CD4-positive, alpha-beta T cell (primary cell): Measurements from ENCODE around the gene MYPOP. TPM values are rescaled to one million over a fixed set of nuclear protein-coding genes. Genes with fewer than 3 reads are reported as not detected.

Source experiments
- ATAC-seq: fragments of 200-7000 bp; cut with Tn5 transposase; one replicate; pipeline ENCODE4 v1.10.0; 2022; ENCODE audit warnings: mild to moderate bottlenecking; ENCODE audit not compliant: poor library complexity
- CTCF ChIA-PET: fragments of 350-600 bp; sonication (Branson Sonifier 250); formaldehyde crosslinking; loops from one replicate; lab custom pipeline; 2021; ENCODE audit warnings: antibody characterized with exemption, inconsistent platforms; lab: Charles Lee
- POLR2A ChIA-PET: fragments of 350-600 bp; sonication (Branson Sonifier 250); formaldehyde crosslinking; loops from one replicate; lab custom pipeline; 2021; ENCODE audit warnings: antibody characterized with exemption, inconsistent platforms; lab: Charles Lee
- DNase-seq, 14 experiments: peaks; one replicate each; pipeline ENCODE4 v3.0.0-alpha.2; 2013 to 2020; ENCODE audit warnings: mixed read lengths in 2 of 14
- H3K27ac ChIP-seq, 2 donors: one replicate each; pipeline versions ENCODE4 v1.5.1 to v1.7.0; 2013; ENCODE audit warnings: low read length in 2 of 2, low read depth in 1 of 2, mild to moderate bottlenecking in 1 of 2
- H3K27me3 ChIP-seq, 2 experiments: 1 replicate in 1 of 2; 2 replicates in 1 of 2; pipeline versions ENCODE4 v1.6.1 to v1.7.0; 2013; ENCODE audit warnings: low read length in 2 of 2, control low read depth in 1 of 2, mild to moderate bottlenecking in 1 of 2, moderate library complexity in 1 of 2; ENCODE audit not compliant: insufficient read depth in 2 of 2, control insufficient read depth in 1 of 2
- H3K36me3 ChIP-seq: one replicate; pipeline ENCODE4 v1.6.1; 2013; ENCODE audit warnings: low read length, control low read depth; ENCODE audit not compliant: insufficient read depth
- H3K4me1 ChIP-seq: one replicate; pipeline ENCODE4 v1.6.1; 2013; ENCODE audit warnings: low read length, control low read depth; ENCODE audit not compliant: insufficient read depth
- H3K4me3 ChIP-seq: one replicate; pipeline ENCODE4 v1.5.1; 2013; ENCODE audit warnings: mild to moderate bottlenecking, low read length, moderate library complexity
- H3K9me3 ChIP-seq, 2 experiments: 1 replicate in 1 of 2; 2 replicates in 1 of 2; pipeline versions ENCODE4 v1.6.1 to v1.7.0; 2013; ENCODE audit warnings: low read length in 2 of 2, mild to moderate bottlenecking in 2 of 2, control low read depth in 1 of 2, moderate library complexity in 1 of 2; ENCODE audit not compliant: control insufficient read depth in 1 of 2, insufficient read depth in 1 of 2
- H3K27ac Mint-ChIP-seq: one replicate; pipeline ENCODE4 v1.8.0; 2020; ENCODE audit warnings: mixed read lengths
- H3K27me3 Mint-ChIP-seq: one replicate; pipeline ENCODE4 v1.8.0; 2021; ENCODE audit warnings: mixed read lengths
- H3K36me3 Mint-ChIP-seq: one replicate; pipeline ENCODE4 v1.8.0; 2021; ENCODE audit warnings: low read depth, mixed read lengths
- H3K4me1 Mint-ChIP-seq: one replicate; pipeline ENCODE4 v1.8.0; 2021; ENCODE audit warnings: low read depth, mixed read lengths
- H3K4me3 Mint-ChIP-seq: one replicate; pipeline ENCODE4 v1.8.0; 2020; ENCODE audit warnings: mild to moderate bottlenecking, mixed read lengths
- H3K9me3 Mint-ChIP-seq: one replicate; pipeline ENCODE4 v1.8.0; 2020; ENCODE audit warnings: mixed read lengths
- CTCF ChIP-seq: fragments of 200-600 bp; IDR thresholded peaks from one replicate; pipeline ENCODE4 v1.8.0; 2022; ENCODE audit warnings: antibody characterized with exemption, mild to moderate bottlenecking
- intact Hi-C, 2 experiments: fragments of 100-400 bp; cut with DNase I in 1 of 2; cut with micrococcal nuclease in 1 of 2; formaldehyde crosslinking; loops; one replicate each; pipeline versions ENCODE4 v1.15.1 to v1.9.0; 2023 to 2025; cut with DNase I, micrococcal nuclease
- total RNA-seq, 174 experiments: library from RNA in 2 of 174; stranded (reverse) in 2 of 174; gene quantifications; one replicate each; pipeline ENCODE4 v1.2.3 and lab custom pipeline; 2021 to 2026

MYPOP gene
- total RNA-seq, 2 experiments from 2014 or later, result 4.1 to 4.7 TPM

DNA sequence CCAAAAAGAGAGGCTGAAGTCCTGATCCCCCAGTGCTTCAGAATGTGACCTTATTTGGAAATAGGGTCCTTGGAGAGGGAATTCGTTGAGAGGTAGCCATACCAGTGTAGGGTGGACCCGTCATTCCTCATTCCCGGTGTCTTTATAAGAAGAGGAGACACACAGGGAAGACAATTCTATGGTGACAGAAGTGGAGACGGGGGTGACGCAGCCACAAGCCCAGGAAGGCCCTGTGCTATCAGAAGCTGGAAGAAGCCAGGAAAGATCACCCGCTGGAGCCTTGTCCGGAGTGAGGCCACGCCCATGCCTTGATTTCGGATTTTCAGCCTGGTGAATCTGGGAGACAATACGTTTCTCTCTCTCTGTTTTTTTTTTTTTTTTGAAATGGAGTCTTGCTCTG is 2.6 kb upstream of the MYPOP start:
- Mint-ChIP-seq H3K4me1 (peaks cover 26% of the 10 kb centered on the region), H3K27ac (no peak overlapping the region), H3K9me3 (no peaks in the 10 kb centered on the region), H3K4me3 (no peak overlapping the region), H3K36me3 (peaks cover 20% of the 10 kb centered on the region), H3K27me3 (peaks cover 11% of the 10 kb centered on the region)
- DNase-seq (no peak), ATAC-seq (no peak)
- intact Hi-C loops, result loop anchor here in 1 of 2 experiments (10.0 kb wide), 1 partner anchor 720 kb away; no protein-coding TSS in a partner anchor
- Histone ChIP-seq H3K27me3 (no peaks in the 10 kb centered on the region), H3K36me3 (no peaks in the 10 kb centered on the region), H3K4me3 (no peak overlapping the region), H3K4me1 (peaks cover 26% of the 10 kb centered on the region), H3K27ac (no peak overlapping the region), H3K9me3 (no peaks in the 10 kb centered on the region)
- CTCF ChIA-PET, result no interaction called here
- TF ChIP-seq CTCF, result no peak
- POLR2A ChIA-PET, result no interaction called here

- intact Hi-C loops, result loop anchor here (1.0 to 10.0 kb wide), 6 partner anchors 17 to 724 kb away; partner anchors contain the start of genes IRF2BP1 (in 2 of the 2), BLOC1S3 (in 1 of the 2), CCDC61 (in 1 of the 2) and FOXA3 (in 1 of the 2)
- peaks cover 10% of the 10 kb centered on the region for H3K36me3 ChIP-seq
These were observed 525 bp upstream of the MYPOP start for GRCh38 chr19:45902651-45903625.

More at GRCh38 chr19:45902651-45903625, 525 bp upstream of the MYPOP start:
- Histone ChIP-seq H3K4me3 (peak overlapping the region; percentile 64), H3K27ac (peak overlapping the region; percentile 68 to 85), H3K27me3 (no peaks in the 10 kb centered on the region), H3K4me1 (peaks cover 26% of the 10 kb centered on the region), H3K9me3 (no peaks in the 10 kb centered on the region)
- H3K36me3 Mint-ChIP-seq, result peaks cover 35% of the 10 kb centered on the region
- H3K9me3 Mint-ChIP-seq, result no peaks in the 10 kb centered on the region
- DNase-seq (peak; percentile 97 to 100 (median 99)), ATAC-seq (peak; percentile 81)
- H3K27ac Mint-ChIP-seq, result peak overlapping the region; percentile 89
- ChIA-PET CTCF (interaction anchor here (0.5 to 2.3 kb wide), 6 partner anchors 17 to 172 kb away, joined by 3 to 14 read pairs (median 6); partner anchors contain the start of genes FBXO46, IRF2BP1 and SYMPK), POLR2A (interaction anchor here (0.6 to 3.6 kb wide), 19 partner anchors 11 to 901 kb away, joined by 3 to 44 read pairs (median 4); partner anchors contain the start of genes CALM3, CCDC61, FBXO46 and FOXA3)
- peaks cover 28% of the 10 kb centered on the region for H3K4me1 Mint-ChIP-seq
- TF ChIP-seq CTCF, result no peak
- no peaks in the 10 kb centered on the region for H3K27me3 Mint-ChIP-seq
- H3K4me3 Mint-ChIP-seq, result peak overlapping the region; percentile 95
